Astrocyte of the cerebellum (primary cell): Measurements from ENCODE around the gene CECR2.

ENCODE experiments used
- DNase-seq: peaks from one replicate; pipeline ENCODE4 v3.0.0-alpha.2; 2011; ENCODE audit warnings: low read depth
- H3K4me3 ChIP-seq: 2 replicates; pipeline ENCODE4 v1.5.1; 2011; ENCODE audit warnings: mild to moderate bottlenecking, low read depth, low read length, moderate library complexity
- in situ Hi-C: cut with HindIII; loops from 2 replicates; pipeline ENCODE4 v1.10.0; 2017; ENCODE audit warnings: low sequenced_read_pairs
- TF ChIP-seq, protein P1 (sequence below): IDR thresholded peaks from 2 replicates; pipeline ENCODE4 v1.5.1; 2012; ENCODE audit warnings: low read length, low read depth, moderate library complexity, mild to moderate bottlenecking; ENCODE audit errors: missing control alignments

CECR2 gene

DNA sequence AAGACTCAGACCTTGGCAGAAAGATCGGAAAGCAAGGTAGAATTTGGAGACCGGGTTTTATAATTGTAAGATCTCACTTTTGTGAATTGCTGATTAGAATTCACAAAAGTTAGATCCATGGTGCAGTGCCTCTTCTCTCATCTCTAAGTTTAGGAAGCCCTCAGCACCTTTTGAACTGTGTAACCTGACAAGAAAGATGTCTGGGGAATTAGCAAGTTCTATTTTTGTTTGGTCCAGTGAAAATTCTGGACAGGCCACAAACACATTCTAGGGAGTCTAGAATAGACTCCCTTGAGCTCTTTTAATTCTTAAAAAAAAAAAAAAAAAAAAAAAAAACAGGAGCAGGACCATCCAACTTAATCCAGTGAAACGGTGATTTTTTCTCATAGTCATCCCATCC is 66.1 kb downstream of the CECR2 start:
- in situ Hi-C loops, result no loop called here
- DNase-seq, result no peak
- no peak overlapping the region for H3K4me3 ChIP-seq
- TF ChIP-seq, protein P1, sequence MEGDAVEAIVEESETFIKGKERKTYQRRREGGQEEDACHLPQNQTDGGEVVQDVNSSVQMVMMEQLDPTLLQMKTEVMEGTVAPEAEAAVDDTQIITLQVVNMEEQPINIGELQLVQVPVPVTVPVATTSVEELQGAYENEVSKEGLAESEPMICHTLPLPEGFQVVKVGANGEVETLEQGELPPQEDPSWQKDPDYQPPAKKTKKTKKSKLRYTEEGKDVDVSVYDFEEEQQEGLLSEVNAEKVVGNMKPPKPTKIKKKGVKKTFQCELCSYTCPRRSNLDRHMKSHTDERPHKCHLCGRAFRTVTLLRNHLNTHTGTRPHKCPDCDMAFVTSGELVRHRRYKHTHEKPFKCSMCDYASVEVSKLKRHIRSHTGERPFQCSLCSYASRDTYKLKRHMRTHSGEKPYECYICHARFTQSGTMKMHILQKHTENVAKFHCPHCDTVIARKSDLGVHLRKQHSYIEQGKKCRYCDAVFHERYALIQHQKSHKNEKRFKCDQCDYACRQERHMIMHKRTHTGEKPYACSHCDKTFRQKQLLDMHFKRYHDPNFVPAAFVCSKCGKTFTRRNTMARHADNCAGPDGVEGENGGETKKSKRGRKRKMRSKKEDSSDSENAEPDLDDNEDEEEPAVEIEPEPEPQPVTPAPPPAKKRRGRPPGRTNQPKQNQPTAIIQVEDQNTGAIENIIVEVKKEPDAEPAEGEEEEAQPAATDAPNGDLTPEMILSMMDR, result no peak

- no peak overlapping the region for H3K4me3 ChIP-seq
- DNase-seq, result no peak
- TF ChIP-seq, protein P1, result no peak
- in situ Hi-C loops, result no loop called here
Measured at GRCh38 chr22:17436382-17436980, 67.2 kb downstream of the CECR2 start.

DNA sequence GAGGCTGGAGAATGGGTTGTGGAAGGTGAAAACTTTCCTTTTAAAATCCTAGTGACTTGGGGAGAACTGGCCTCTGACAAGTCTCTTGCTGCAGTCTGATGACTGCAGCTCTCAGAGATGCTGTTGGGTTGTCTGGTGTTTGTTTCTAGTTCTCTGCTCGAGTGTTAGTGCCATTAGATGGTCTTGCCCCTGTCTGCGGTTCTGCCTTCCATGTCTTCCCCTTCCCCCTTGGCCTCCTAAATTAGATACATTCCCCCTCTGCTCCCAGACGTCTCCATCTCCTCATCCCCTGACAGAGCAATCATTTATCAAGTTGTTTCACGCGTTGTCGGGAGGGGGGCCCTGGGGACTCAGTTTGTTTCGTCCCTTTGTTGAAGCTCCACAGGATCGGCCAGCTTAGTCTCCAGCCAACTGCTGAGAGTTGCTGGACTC is 67.7 kb downstream of the CECR2 start:
- H3K4me3 ChIP-seq, result no peak overlapping the region
- in situ Hi-C loops, result no loop called here
- DNase-seq, result no peak
- TF ChIP-seq, protein P1, result no peak

DNA sequence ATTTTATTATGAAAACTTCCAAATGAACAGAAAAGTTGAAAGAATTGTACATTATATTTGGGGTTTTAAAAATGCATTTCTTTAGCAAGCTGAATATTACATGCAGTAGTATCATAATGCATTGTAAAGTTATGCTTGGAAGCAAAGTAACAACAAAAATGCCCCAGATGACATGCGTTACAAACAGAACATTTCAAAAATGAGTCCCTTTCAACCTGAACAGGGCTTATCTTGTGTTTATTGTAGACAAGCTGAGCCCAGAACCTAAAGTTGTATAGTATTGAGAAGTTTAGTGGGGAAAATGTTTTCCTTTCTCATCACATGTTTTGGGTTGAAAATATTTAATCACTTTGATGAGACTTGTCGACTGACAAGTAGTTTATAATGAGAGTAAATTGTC is 68.8 kb downstream of the CECR2 start:
- DNase-seq, result no peak
- H3K4me3 ChIP-seq, result no peak overlapping the region
- in situ Hi-C loops, result no loop called here
- TF ChIP-seq, protein P1, result no peak

DNA sequence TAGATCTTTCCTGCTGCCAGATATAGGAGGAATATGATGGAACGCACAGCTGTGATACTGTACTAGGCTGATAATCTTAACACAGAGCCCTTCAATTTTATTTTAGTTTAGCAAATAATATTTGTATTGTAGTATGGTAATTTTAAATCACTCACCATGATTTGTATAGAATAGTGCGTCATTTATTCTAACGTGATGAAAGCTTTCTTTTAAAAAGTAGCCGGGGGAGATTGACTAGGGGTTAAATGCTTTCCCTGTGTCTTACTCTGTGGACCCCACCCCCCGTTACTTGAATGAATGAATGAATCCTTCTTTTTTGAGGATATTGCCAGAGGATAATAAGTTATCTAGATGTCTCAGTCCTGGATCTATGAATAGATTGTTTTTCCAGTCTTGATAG is 72.1 kb downstream of the CECR2 start:
- H3K4me3 ChIP-seq, result no peak overlapping the region
- in situ Hi-C loops, result no loop called here
- TF ChIP-seq, protein P1, result no peak
- DNase-seq, result no peak

DNA sequence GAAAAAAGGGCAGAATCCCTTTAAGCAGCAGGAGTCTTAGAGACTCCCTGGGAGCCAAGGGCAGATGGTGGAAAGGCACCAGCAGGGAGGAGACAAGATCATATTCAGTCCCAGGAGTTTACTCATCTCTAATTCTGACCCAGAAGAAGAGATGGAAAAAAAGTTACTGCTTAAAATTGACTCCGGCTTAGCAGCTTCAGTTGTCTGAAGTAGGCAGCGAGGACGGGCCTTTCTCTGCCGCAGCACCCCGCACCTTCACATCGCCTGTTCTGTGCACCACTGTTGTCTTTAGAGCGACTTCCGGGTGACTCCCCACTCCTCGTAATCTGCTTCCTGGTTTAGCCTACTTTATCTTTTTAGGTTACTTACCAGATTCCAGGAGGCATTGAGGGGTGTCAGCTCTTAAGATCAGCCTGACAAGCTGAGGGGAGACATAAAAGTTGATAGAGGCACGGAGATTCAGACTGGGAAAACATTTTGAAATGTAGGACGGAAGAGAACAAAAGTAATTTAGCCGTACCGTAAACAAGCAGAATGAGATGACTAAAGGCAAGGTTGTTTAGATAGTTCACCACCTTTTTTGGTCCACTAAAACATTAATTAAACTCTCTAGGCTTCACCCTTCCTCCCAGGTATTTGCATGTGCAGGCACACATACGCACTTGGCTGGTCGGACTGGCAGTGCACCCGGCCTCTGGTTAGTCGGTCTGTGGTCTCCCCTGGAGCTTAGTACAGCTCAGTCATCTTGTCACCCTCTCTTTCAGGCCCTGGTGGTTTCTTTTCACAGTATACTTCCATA is 74.3 kb downstream of the CECR2 start:
- no peak overlapping the region for H3K4me3 ChIP-seq
- DNase-seq, result no peak
- TF ChIP-seq, protein P1, result no peak
- in situ Hi-C loops, result no loop called here
